Stimulated activated CD4-positive, alpha-beta T cell treated with anti-CD3 and anti-CD28 coated beads, TNF-alpha, amount 100 ng/mL, for 24 hours (primary cell): ENCODE results near the gene PEX12.
"Not testable (repeated sequence)": the region's sequence is repeated elsewhere in the genome, so short reads cannot be mapped to it uniquely, and the experiment has no call there.

ENCODE experiments used
- DNase-seq, 3 experiments: peaks; one replicate each; pipeline ENCODE4 v3.0.0-alpha.2; 2020; ENCODE audit warnings: low read depth in 3 of 3

Gene PEX12

GRCh38 chr17:35578929-35579432 lies 610 bp upstream of the PEX12 start:
- no peak for DNase-seq

- DNase-seq, result no peak
These were observed 558 bp downstream of the PEX12 start for GRCh38 chr17:35577830-35578196.

GRCh38 chr17:35575759-35576158 lies 2.6 kb downstream of the PEX12 start:
- no peak for DNase-seq

- DNase-seq, result no peak
These were observed 9.0 kb downstream of the PEX12 start for GRCh38 chr17:35569405-35569804.

- peak in 2 of 3 experiments; percentile 38 to 48 for DNase-seq
These were observed 9.8 kb downstream of the PEX12 start for GRCh38 chr17:35568561-35568960.

- no peak for DNase-seq
These were observed 11.4 kb downstream of the PEX12 start for GRCh38 chr17:35566968-35567367.

GRCh38 chr17:35563181-35563580 lies 15.2 kb downstream of the PEX12 start:
- DNase-seq, result not testable (repeated sequence)

- no peak for DNase-seq
These were observed 17.7 kb downstream of the PEX12 start, which contains the start of gene SLFN14 for GRCh38 chr17:35560703-35561102. SLFN14 (minus strand) TSS chr17:35560819; CDS start chr17:35558062, 2,757 bp downstream.

GRCh38 chr17:35559495-35560210 lies 18.7 kb downstream of the PEX12 start:
- DNase-seq, result no peak

GRCh38 chr17:35557353-35557752 lies 21.0 kb downstream of the PEX12 start:
- DNase-seq, result no peak

- DNase-seq, result no peak
These were observed 22.7 kb downstream of the PEX12 start for GRCh38 chr17:35555691-35556090.

GRCh38 chr17:35554668-35555067 lies 23.7 kb downstream of the PEX12 start:
- DNase-seq, result no peak

- no peak for DNase-seq
These were observed 25.1 kb downstream of the PEX12 start for GRCh38 chr17:35553310-35553709.

GRCh38 chr17:35548978-35549377 lies 29.4 kb downstream of the PEX12 start:
- DNase-seq, result no peak

GRCh38 chr17:35548208-35548810 lies 30.1 kb downstream of the PEX12 start:
- no peak for DNase-seq

GRCh38 chr17:35546487-35546886 lies 31.9 kb downstream of the PEX12 start:
- DNase-seq, result no peak

GRCh38 chr17:35545150-35545549 lies 33.2 kb downstream of the PEX12 start:
- DNase-seq, result no peak

GRCh38 chr17:35543856-35544255 lies 34.5 kb downstream of the PEX12 start:
- DNase-seq, result no peak

- DNase-seq, result no peak
These were observed 35.4 kb downstream of the PEX12 start for GRCh38 chr17:35542990-35543389.

- DNase-seq, result no peak
These were observed 36.9 kb downstream of the PEX12 start for GRCh38 chr17:35541434-35541833.

GRCh38 chr17:35540589-35541404 lies 37.6 kb downstream of the PEX12 start:
- peak in 1 of 3 experiments; percentile 39 for DNase-seq

- no peak for DNase-seq
These were observed 38.7 kb downstream of the PEX12 start for GRCh38 chr17:35539659-35540026.
